Measurements from ENCODE around the gene PCDHGA1.
"Not testable (repeated sequence)": the region's sequence is repeated elsewhere in the genome, so short reads cannot be mapped to it uniquely, and the experiment has no call there.

The PCDHGA1 gene

GRCh38 chr5:141343953-141344463 lies 13.7 kb downstream of the PCDHGA1 start:
- no peak for TF ChIP-seq CTCF (IDR thresholded peaks at IDR 0.05; ENCODE audit: low read depth, low read length)
- peaks cover 20% of the 10 kb centered on the region for H3K9me3 ChIP-seq (ENCODE audit: severe bottlenecking)
- H3K36me3 ChIP-seq: no peaks in the 10 kb centered on the region
- H3K27me3 ChIP-seq (ENCODE audit: insufficient read depth, low read depth, severe bottlenecking): no peaks in the 10 kb centered on the region
- no peak overlapping the region for H3K27ac ChIP-seq
- no peak for DNase-seq
- H3K4me3 ChIP-seq (ENCODE audit: low read depth, low read length): no peak overlapping the region

- H3K4me3 ChIP-seq (ENCODE audit: low read depth, low read length): no peak overlapping the region
- no peak for TF ChIP-seq CTCF (IDR thresholded peaks at IDR 0.05; ENCODE audit: low read depth, low read length)
- no peak overlapping the region for H3K27ac ChIP-seq
- peaks cover 19% of the 10 kb centered on the region for H3K9me3 ChIP-seq (ENCODE audit: severe bottlenecking)
- H3K36me3 ChIP-seq: no peaks in the 10 kb centered on the region
- H3K27me3 ChIP-seq (ENCODE audit: insufficient read depth, low read depth, severe bottlenecking): no peaks in the 10 kb centered on the region
- DNase-seq: no peak
These were observed 15.0 kb downstream of the PCDHGA1 start for GRCh38 chr5:141345327-141345726.

- not testable (repeated sequence) for H3K27me3 ChIP-seq (ENCODE audit: insufficient read depth, low read depth, severe bottlenecking); H3K36me3 ChIP-seq; H3K27ac ChIP-seq; H3K4me3 ChIP-seq (ENCODE audit: low read depth, low read length); DNase-seq
- peaks cover 23% of the 10 kb centered on the region for H3K9me3 ChIP-seq (ENCODE audit: severe bottlenecking)
These were observed 15.7 kb downstream of the PCDHGA1 start for GRCh38 chr5:141346017-141346416.

GRCh38 chr5:141349917-141350619 lies 19.8 kb downstream of the PCDHGA1 start, which contains the start of gene PCDHGB1:
Gene PCDHGB1, plus strand, starts transcription at chr5:141350099. Its CDS starts 162 bp downstream, at chr5:141350261.
- DNase-seq: peak; percentile 72
- H3K27me3 ChIP-seq (ENCODE audit: insufficient read depth, low read depth, severe bottlenecking): no peaks in the 10 kb centered on the region
- peak within 1 kb of the TSS; percentile 32 for H3K4me3 ChIP-seq (ENCODE audit: low read depth, low read length)
- H3K27ac ChIP-seq: no peak within 1 kb of the TSS
- H3K36me3 ChIP-seq: no peaks in the 10 kb centered on the region
- peaks cover 25% of the 10 kb centered on the region for H3K9me3 ChIP-seq (ENCODE audit: severe bottlenecking)
- peak; percentile 81 for TF ChIP-seq CTCF (IDR thresholded peaks at IDR 0.05; ENCODE audit: low read depth, low read length)

GRCh38 chr5:141351591-141351990 lies 21.3 kb downstream of the PCDHGA1 start:
- Histone ChIP-seq H3K36me3 (no peaks in the 10 kb centered on the region), H3K27ac (no peak overlapping the region), H3K27me3 (ENCODE audit: insufficient read depth, low read depth, severe bottlenecking) (no peaks in the 10 kb centered on the region), H3K4me3 (ENCODE audit: low read depth, low read length) (no peak overlapping the region), H3K9me3 (ENCODE audit: severe bottlenecking) (peaks cover 29% of the 10 kb centered on the region)
- TF ChIP-seq CTCF (IDR thresholded peaks at IDR 0.05; ENCODE audit: low read depth, low read length): no peak
- no peak for DNase-seq

- H3K4me3 ChIP-seq (ENCODE audit: low read depth, low read length): no peak within 1 kb of the TSS
- H3K9me3 ChIP-seq (ENCODE audit: severe bottlenecking): peaks cover 30% of the 10 kb centered on the region
- no peaks in the 10 kb centered on the region for H3K27me3 ChIP-seq (ENCODE audit: insufficient read depth, low read depth, severe bottlenecking)
- peak; percentile 28; the same call in 1 of the 2 replicates for TF ChIP-seq CTCF (IDR thresholded peaks at IDR 0.05; ENCODE audit: low read depth, low read length)
- no peaks in the 10 kb centered on the region for H3K36me3 ChIP-seq
- no peak within 1 kb of the TSS for H3K27ac ChIP-seq
- DNase-seq: no peak
These were observed 24.7 kb downstream of the PCDHGA1 start, which contains the start of gene PCDHGA4 for GRCh38 chr5:141354900-141355469. Gene PCDHGA4, plus strand, starts transcription at chr5:141355021. Its CDS starts 87 bp downstream, at chr5:141355108.

Measured in WERI-Rb-1 (cell line).